ENCODE measurements around the gene TNKS2. TPM values are rescaled to one million over a fixed set of nuclear protein-coding genes. Genes with fewer than 3 reads are reported as not detected.
"Not testable (repeated sequence)": the region's sequence is repeated elsewhere in the genome, so short reads cannot be mapped to it uniquely, and the experiment has no call there.

TNKS2 gene
- total RNA-seq, 2 experiments from 2014 or later, result 22.1 to 22.8 TPM

DNA sequence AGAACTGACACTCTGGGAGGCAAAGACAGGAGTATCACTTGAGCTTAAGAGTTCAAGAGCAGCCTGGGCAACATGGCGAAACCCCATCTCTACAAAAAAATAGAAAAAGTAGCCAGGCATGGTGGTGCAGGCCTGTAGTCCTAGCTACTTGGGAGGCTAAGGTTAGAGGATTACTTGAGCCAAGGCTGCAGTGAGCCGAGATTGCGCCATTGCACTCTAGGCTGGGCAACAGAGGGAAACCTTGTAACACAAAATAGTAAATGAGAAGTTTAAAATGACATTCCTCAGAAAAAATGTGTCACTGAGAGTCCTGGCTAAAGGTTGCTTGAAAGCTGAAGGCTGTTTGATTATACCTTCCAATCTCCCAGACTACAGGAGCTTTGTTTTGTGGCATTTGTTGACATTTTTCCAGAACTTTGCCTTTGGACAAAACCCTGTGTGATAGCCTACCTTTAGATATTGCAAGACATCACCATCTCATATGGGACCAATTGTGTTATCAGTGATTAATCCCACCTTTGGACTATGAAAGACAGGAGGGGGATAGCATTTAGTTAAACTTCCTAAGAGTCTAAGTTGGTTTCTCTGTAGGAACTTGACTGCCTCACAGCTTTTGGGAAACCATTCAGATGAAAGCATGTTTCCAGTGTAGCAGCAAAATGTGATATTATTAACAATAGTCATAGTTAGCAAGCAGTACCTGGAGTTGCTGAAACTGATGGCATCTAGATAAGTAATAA is 5.3 kb downstream of the TNKS2 start:
- POLR2A ChIA-PET, result no interaction called here
- Mint-ChIP-seq H3K9me3 (no peaks in the 10 kb centered on the region), H3K4me3 (no peak overlapping the region), H3K36me3 (ENCODE audit: low read depth) (peaks cover 44% of the 10 kb centered on the region), H3K27ac (peak overlapping the region; percentile 68), H3K27me3 (no peaks in the 10 kb centered on the region), H3K4me1 (ENCODE audit: low read depth) (peaks cover 67% of the 10 kb centered on the region)
- CTCF ChIA-PET, result no interaction called here
- TF ChIP-seq, protein P1, sequence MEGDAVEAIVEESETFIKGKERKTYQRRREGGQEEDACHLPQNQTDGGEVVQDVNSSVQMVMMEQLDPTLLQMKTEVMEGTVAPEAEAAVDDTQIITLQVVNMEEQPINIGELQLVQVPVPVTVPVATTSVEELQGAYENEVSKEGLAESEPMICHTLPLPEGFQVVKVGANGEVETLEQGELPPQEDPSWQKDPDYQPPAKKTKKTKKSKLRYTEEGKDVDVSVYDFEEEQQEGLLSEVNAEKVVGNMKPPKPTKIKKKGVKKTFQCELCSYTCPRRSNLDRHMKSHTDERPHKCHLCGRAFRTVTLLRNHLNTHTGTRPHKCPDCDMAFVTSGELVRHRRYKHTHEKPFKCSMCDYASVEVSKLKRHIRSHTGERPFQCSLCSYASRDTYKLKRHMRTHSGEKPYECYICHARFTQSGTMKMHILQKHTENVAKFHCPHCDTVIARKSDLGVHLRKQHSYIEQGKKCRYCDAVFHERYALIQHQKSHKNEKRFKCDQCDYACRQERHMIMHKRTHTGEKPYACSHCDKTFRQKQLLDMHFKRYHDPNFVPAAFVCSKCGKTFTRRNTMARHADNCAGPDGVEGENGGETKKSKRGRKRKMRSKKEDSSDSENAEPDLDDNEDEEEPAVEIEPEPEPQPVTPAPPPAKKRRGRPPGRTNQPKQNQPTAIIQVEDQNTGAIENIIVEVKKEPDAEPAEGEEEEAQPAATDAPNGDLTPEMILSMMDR (IDR thresholded peaks at IDR 0.05), result no peak
- intact Hi-C loops (cut with micrococcal nuclease), result no loop called here
- no peak for DNase-seq
- ATAC-seq, result no peak

DNA sequence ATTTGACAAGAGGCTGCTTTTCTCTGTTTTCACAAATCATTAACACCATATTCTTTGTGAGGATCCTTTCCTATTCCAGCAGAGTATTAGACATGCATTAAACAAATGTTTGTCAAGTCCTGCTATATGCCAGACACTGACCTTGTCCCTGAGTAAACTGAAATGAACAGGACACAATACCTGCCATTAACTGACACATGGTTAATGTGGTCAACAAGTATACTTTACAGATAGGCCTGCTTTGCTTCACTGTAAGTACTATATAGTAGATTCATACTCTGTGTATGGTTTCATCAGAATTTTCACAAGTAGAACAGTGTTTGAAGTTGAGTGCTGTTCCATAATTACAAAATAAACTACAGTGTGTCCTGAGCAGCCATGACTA is 5.9 kb downstream of the TNKS2 start:
- no peak for DNase-seq
- intact Hi-C loops (cut with micrococcal nuclease), result no loop called here
- Mint-ChIP-seq H3K9me3 (no peaks in the 10 kb centered on the region), H3K36me3 (ENCODE audit: low read depth) (peaks cover 43% of the 10 kb centered on the region), H3K4me1 (ENCODE audit: low read depth) (peaks cover 70% of the 10 kb centered on the region), H3K27ac (peak overlapping the region; percentile 24), H3K4me3 (no peak overlapping the region), H3K27me3 (no peaks in the 10 kb centered on the region)
- CTCF ChIA-PET, result no interaction called here
- ATAC-seq, result no peak
- POLR2A ChIA-PET, result no interaction called here
- TF ChIP-seq, protein P1 (IDR thresholded peaks at IDR 0.05), result no peak

DNA sequence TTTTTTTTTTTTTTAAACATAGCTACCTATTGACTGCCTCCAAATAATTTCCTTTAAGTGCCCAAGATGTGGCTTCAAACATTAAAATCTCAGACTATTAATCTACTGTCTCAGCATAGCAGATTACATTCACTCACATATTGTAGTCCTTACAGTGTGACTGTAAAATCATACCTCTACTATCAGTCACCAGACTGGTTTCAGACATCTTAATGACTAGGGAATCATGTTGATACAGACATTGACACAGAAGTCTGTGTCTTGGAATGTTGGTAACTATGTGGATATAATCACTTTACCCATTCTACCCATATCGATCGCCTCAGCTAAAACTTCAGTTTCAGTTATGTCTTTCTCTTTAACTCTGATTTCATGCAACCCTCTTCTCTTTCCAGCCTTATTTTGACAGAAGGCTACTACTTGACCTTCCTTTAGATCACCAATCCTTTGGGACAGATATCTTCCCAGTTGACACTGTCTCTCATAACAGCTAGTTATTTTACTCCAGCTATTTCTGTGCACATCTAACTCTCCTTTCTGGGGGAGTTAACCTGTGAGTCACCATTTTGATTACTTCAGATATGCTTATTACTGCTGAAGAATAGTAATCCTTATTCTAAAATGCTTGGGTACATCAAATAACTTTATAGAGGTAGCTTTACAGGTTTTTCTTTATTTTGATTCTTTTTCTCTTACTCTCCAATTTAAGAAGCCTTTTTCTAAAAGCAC is 7.0 kb downstream of the TNKS2 start:
- DNase-seq (no peak), ATAC-seq (no peak)
- H3K27me3 Mint-ChIP-seq, result no peaks in the 10 kb centered on the region
- H3K4me1 Mint-ChIP-seq (ENCODE audit: low read depth), result peaks cover 64% of the 10 kb centered on the region
- TF ChIP-seq, protein P1 (IDR thresholded peaks at IDR 0.05), result no peak
- H3K27ac Mint-ChIP-seq, result no peak overlapping the region
- ChIA-PET CTCF (interaction anchor here (1.2 kb wide), 1 partner anchor 47 kb away, joined by 6 read pairs; no protein-coding TSS in a partner anchor), POLR2A (interaction anchor here (0.7 kb wide), 1 partner anchor 139 kb away, joined by 3 read pairs; no protein-coding TSS in a partner anchor)
- H3K9me3 Mint-ChIP-seq, result no peaks in the 10 kb centered on the region
- intact Hi-C loops (cut with micrococcal nuclease), result no loop called here
- no peak overlapping the region for H3K4me3 Mint-ChIP-seq
- peaks cover 39% of the 10 kb centered on the region for H3K36me3 Mint-ChIP-seq (ENCODE audit: low read depth)

DNA sequence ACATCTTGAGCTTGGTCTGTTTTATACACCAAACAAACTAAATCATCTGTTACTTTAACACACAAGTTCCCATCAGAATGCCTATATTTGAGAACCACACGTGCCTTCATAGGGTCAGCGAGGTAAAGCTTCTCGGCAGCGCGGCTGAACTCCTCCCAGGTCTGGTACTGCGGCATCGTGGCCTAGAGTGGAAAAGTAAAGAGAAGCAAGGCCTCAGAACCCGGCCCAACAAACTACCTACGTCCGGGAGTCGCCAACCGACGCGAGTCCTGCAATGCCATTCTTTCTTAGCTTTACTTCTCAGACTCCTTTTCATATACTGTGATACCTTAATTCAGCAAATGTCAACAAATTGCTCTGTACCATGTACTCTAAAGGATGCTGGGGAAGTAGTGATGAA is 9.0 kb downstream of the TNKS2 start:
- H3K9me3 Mint-ChIP-seq; ATAC-seq; H3K4me3 Mint-ChIP-seq; DNase-seq; H3K27ac Mint-ChIP-seq; CTCF ChIA-PET; H3K27me3 Mint-ChIP-seq; intact Hi-C loops (cut with micrococcal nuclease): not testable (repeated sequence)
- Mint-ChIP-seq H3K36me3 (ENCODE audit: low read depth) (peaks cover 31% of the 10 kb centered on the region), H3K4me1 (ENCODE audit: low read depth) (peaks cover 59% of the 10 kb centered on the region)
- POLR2A ChIA-PET, result interaction anchor here (2.0 kb wide), 1 partner anchor 8 kb away, joined by 7 read pairs; the partner anchor contains the start of gene TNKS2

DNA sequence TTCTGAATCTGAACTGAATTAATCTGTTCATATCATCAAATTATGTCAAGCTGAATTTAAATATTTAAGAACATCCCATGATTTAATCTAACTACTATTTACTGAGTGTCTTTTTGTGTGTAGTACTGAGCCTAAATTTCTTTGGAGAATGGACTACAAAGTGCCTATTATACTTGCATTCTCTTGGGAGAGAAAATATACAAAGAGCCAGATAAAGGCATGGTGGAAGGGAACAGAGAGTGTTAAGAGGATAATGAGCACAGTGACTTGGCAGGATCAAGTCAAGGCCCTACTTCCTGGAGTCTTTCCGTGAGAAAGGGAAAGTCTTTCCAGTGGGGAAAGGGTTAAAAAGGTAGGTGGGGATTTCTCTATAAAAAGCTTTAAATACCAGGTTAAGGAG is 15.0 kb downstream of the TNKS2 start:
- ATAC-seq (no peak), DNase-seq (no peak)
- H3K27ac Mint-ChIP-seq, result no peak overlapping the region
- no peak overlapping the region for H3K4me3 Mint-ChIP-seq
- intact Hi-C loops (cut with micrococcal nuclease), result no loop called here
- H3K9me3 Mint-ChIP-seq, result no peaks in the 10 kb centered on the region
- no peaks in the 10 kb centered on the region for H3K27me3 Mint-ChIP-seq
- TF ChIP-seq, protein P1 (IDR thresholded peaks at IDR 0.05), result no peak
- ChIA-PET POLR2A (interaction anchor here (0.6 kb wide), 1 partner anchor 66 kb away, joined by 3 read pairs; no protein-coding TSS in a partner anchor), CTCF (interaction anchor here (1.2 to 2.0 kb wide), 3 partner anchors 14 to 54 kb away, joined by 3 to 6 read pairs (median 5); no protein-coding TSS in a partner anchor)
- H3K36me3 Mint-ChIP-seq (ENCODE audit: low read depth), result peaks cover 25% of the 10 kb centered on the region
- peaks cover 30% of the 10 kb centered on the region for H3K4me1 Mint-ChIP-seq (ENCODE audit: low read depth)
